Cortex of kidney (tissue), 1 donor: Measurements from ENCODE around the gene JTB.
"Not testable (repeated sequence)": the region's sequence is repeated elsewhere in the genome, so short reads cannot be mapped to it uniquely, and the experiment has no call there.

Experiments used
- DNase-seq: peaks from one replicate; lab custom pipeline; 2025; lab: John Stamatoyannopoulos, UW

JTB gene

GRCh38 chr1:153977250-153978240, at the start of gene JTB:
TSS of gene JTB (minus strand) at chr1:153977674. CDS start at chr1:153977252, 422 bp downstream.
- DNase-seq, result no peak

GRCh38 chr1:154019940-154020339, 42.5 kb upstream of the JTB start:
- DNase-seq, result no peak

GRCh38 chr1:154019269-154019668, 41.8 kb upstream of the JTB start:
- no peak for DNase-seq

GRCh38 chr1:154014154-154014907, 36.9 kb upstream of the JTB start:
- no peak for DNase-seq

GRCh38 chr1:154012543-154012942, 35.1 kb upstream of the JTB start:
- not testable (repeated sequence) for DNase-seq

GRCh38 chr1:154012129-154012528, 34.7 kb upstream of the JTB start:
- DNase-seq, result no peak

GRCh38 chr1:154006136-154006535, 28.7 kb upstream of the JTB start:
- DNase-seq, result no peak

- DNase-seq, result no peak
Measured at GRCh38 chr1:154000420-154000819, 22.9 kb upstream of the JTB start.

- not testable (repeated sequence) for DNase-seq
Measured at GRCh38 chr1:153996882-153997281, 19.4 kb upstream of the JTB start.

GRCh38 chr1:153995640-153996039, 18.2 kb upstream of the JTB start:
- DNase-seq, result no peak

- DNase-seq, result no peak
Measured at GRCh38 chr1:153995202-153995601, 17.7 kb upstream of the JTB start.

- no peak for DNase-seq
Measured at GRCh38 chr1:153991806-153992205, 14.3 kb upstream of the JTB start.

- DNase-seq, result no peak
Measured at GRCh38 chr1:153991151-153991630, 13.7 kb upstream of the JTB start.

GRCh38 chr1:153990468-153991150, 13.1 kb upstream of the JTB start, which contains the start of gene RPS27:
TSS of gene RPS27 (plus strand) at chr1:153990762. CDS start at chr1:153990797, 35 bp downstream.
- no peak for DNase-seq

- DNase-seq, result no peak
Measured at GRCh38 chr1:153987621-153988020, 10.1 kb upstream of the JTB start.

GRCh38 chr1:153985941-153986761, 8.7 kb upstream of the JTB start, which contains the start of gene RAB13:
TSS of gene RAB13 (minus strand) at chr1:153986339. CDS start at chr1:153986236, 103 bp downstream.
- no peak for DNase-seq

- no peak for DNase-seq
Measured at GRCh38 chr1:153985341-153985912, 8.0 kb upstream of the JTB start.

- no peak for DNase-seq
Measured at GRCh38 chr1:153984123-153984894, 6.8 kb upstream of the JTB start.

- DNase-seq, result not testable (repeated sequence)
Measured at GRCh38 chr1:153981735-153982134, 4.3 kb upstream of the JTB start.

- not testable (repeated sequence) for DNase-seq
Measured at GRCh38 chr1:153979091-153979490, 1.6 kb upstream of the JTB start.
